ENCODE results near the gene MIEF2.

The MIEF2 gene

GRCh38 chr17:18262111-18262510 lies 1.6 kb downstream of the MIEF2 start:
- H3K27ac ChIP-seq (ENCODE audit: low read depth, low read length, poor library complexity, severe bottlenecking) = no peak overlapping the region
- peak overlapping the region; percentile 92; the same call in 1 of the 2 replicates for H3K4me2 ChIP-seq (ENCODE audit: low read length)
- no peaks in the 10 kb centered on the region for H4K20me1 ChIP-seq (ENCODE audit: insufficient read depth, low read length)
- no peak overlapping the region; the same call in 1 of the 2 replicates for H3K9ac ChIP-seq (ENCODE audit: low read length)
- no peaks in the 10 kb centered on the region for H3K9me3 ChIP-seq (ENCODE audit: low read length)
- no peaks in the 10 kb centered on the region for H3F3A ChIP-seq (ENCODE audit: insufficient read depth, low read length)
- no peaks in the 10 kb centered on the region for H3K79me2 ChIP-seq (ENCODE audit: insufficient read depth, low read length)
- H2AFZ ChIP-seq (ENCODE audit: low read length) = no peak overlapping the region
- H3K36me3 ChIP-seq (ENCODE audit: insufficient read depth, low read length) = no peaks in the 10 kb centered on the region
- no peak for TF ChIP-seq EZH2 (IDR thresholded peaks at IDR 0.05; ENCODE audit: borderline replicate concordance, low read length)
- no peak for TF ChIP-seq CTCF (IDR thresholded peaks at IDR 0.05; ENCODE audit: low read length)
- H3K4me3 ChIP-seq (ENCODE audit: low read depth, low read length, poor library complexity, severe bottlenecking) = no peak overlapping the region
- no peaks in the 10 kb centered on the region for H3K27me3 ChIP-seq (ENCODE audit: insufficient read depth, low read length)
- H3K4me1 ChIP-seq (ENCODE audit: insufficient read depth, low read length, severe bottlenecking) = peaks cover 32% of the 10 kb centered on the region
- no peaks in the 10 kb centered on the region for H3K9me2 ChIP-seq (ENCODE audit: low read depth, low read length)

- H3K9me3 ChIP-seq (ENCODE audit: low read length) = no peaks in the 10 kb centered on the region
- no peaks in the 10 kb centered on the region for H3K27me3 ChIP-seq (ENCODE audit: insufficient read depth, low read length)
- no peaks in the 10 kb centered on the region for H3K79me2 ChIP-seq (ENCODE audit: insufficient read depth, low read length)
- no peak overlapping the region for H3K4me3 ChIP-seq (ENCODE audit: low read depth, low read length, poor library complexity, severe bottlenecking)
- no peak overlapping the region for H3K27ac ChIP-seq (ENCODE audit: low read depth, low read length, poor library complexity, severe bottlenecking)
- H3F3A ChIP-seq (ENCODE audit: insufficient read depth, low read length) = no peaks in the 10 kb centered on the region
- no peaks in the 10 kb centered on the region for H4K20me1 ChIP-seq (ENCODE audit: insufficient read depth, low read length)
- H3K4me2 ChIP-seq (ENCODE audit: low read length) = no peak overlapping the region
- no peaks in the 10 kb centered on the region for H3K9me2 ChIP-seq (ENCODE audit: low read depth, low read length)
- H2AFZ ChIP-seq (ENCODE audit: low read length) = no peak overlapping the region
- H3K4me1 ChIP-seq (ENCODE audit: insufficient read depth, low read length, severe bottlenecking) = peaks cover 26% of the 10 kb centered on the region
- no peak overlapping the region for H3K9ac ChIP-seq (ENCODE audit: low read length)
- TF ChIP-seq CTCF (IDR thresholded peaks at IDR 0.05; ENCODE audit: low read length) (no peak), EZH2 (IDR thresholded peaks at IDR 0.05; ENCODE audit: borderline replicate concordance, low read length) (no peak)
- no peaks in the 10 kb centered on the region for H3K36me3 ChIP-seq (ENCODE audit: insufficient read depth, low read length)
These were observed 2.2 kb downstream of the MIEF2 start for GRCh38 chr17:18262641-18263040.

GRCh38 chr17:18263885-18264682 lies 3.6 kb downstream of the MIEF2 start:
- Histone ChIP-seq H3K9ac (ENCODE audit: low read length) (no peak overlapping the region), H3K27ac (ENCODE audit: low read depth, low read length, poor library complexity, severe bottlenecking) (no peak overlapping the region), H3F3A (ENCODE audit: insufficient read depth, low read length) (no peaks in the 10 kb centered on the region), H3K9me2 (ENCODE audit: low read depth, low read length) (no peaks in the 10 kb centered on the region), H3K4me1 (ENCODE audit: insufficient read depth, low read length, severe bottlenecking) (peaks cover 20% of the 10 kb centered on the region), H4K20me1 (ENCODE audit: insufficient read depth, low read length) (no peaks in the 10 kb centered on the region), H3K79me2 (ENCODE audit: insufficient read depth, low read length) (no peaks in the 10 kb centered on the region), H3K36me3 (ENCODE audit: insufficient read depth, low read length) (no peaks in the 10 kb centered on the region), H3K9me3 (ENCODE audit: low read length) (no peaks in the 10 kb centered on the region), H3K4me3 (ENCODE audit: low read depth, low read length, poor library complexity, severe bottlenecking) (no peak overlapping the region), H3K4me2 (ENCODE audit: low read length) (no peak overlapping the region), H3K27me3 (ENCODE audit: insufficient read depth, low read length) (no peaks in the 10 kb centered on the region), H2AFZ (ENCODE audit: low read length) (no peak overlapping the region)
- TF ChIP-seq CTCF (IDR thresholded peaks at IDR 0.05; ENCODE audit: low read length) (no peak), EZH2 (IDR thresholded peaks at IDR 0.05; ENCODE audit: borderline replicate concordance, low read length) (no peak)

Measured in OCI-LY1 (cell line).